Hepatocyte (in vitro differentiated cells): Measurements from ENCODE around the gene PIGP.
"Not testable (repeated sequence)": the region's sequence is repeated elsewhere in the genome, so short reads cannot be mapped to it uniquely, and the experiment has no call there.

Experiments used
- CTCF ChIP-seq: fragments of 200-600 bp; sonication (generic); IDR thresholded peaks from 2 replicates; pipeline ENCODE4 v1.5.1; 2016; ENCODE audit warnings: antibody characterized with exemption, mild to moderate bottlenecking; ENCODE audit not compliant: poor library complexity
- EZH2 ChIP-seq: fragments of 200-600 bp; sonication (generic); IDR thresholded peaks from 2 replicates; pipeline ENCODE4 v1.6.1; 2016; ENCODE audit warnings: antibody characterized with exemption, mild to moderate bottlenecking, borderline replicate concordance
- EZH2phosphoT487 ChIP-seq: fragments of 200-600 bp; sonication (generic); IDR thresholded peaks from one replicate; pipeline ENCODE4 v1.6.1; 2018; ENCODE audit warnings: antibody characterized with exemption, mild to moderate bottlenecking, low read depth, moderate library complexity; ENCODE audit not compliant: unreplicated experiment, severe bottlenecking

- not testable (repeated sequence) for TF ChIP-seq EZH2, CTCF, EZH2phosphoT487
Observed at GRCh38 chr21:37111029-37111428, 38.2 kb upstream of the PIGP start.
